ENCODE data around the gene BFAR. TPM values are rescaled to one million over a fixed set of nuclear protein-coding genes. Genes with fewer than 3 reads are reported as not detected.
"Not testable (repeated sequence)": the region's sequence is repeated elsewhere in the genome, so short reads cannot be mapped to it uniquely, and the experiment has no call there.

BFAR gene
- total and polyA plus RNA-seq, 9 of the 15 experiments (the other 6 are each of a cell fraction or from before 2014, with no cell fraction given), result 45.0 to 82.6 (median 60.4) TPM

GRCh38 chr16:14685870-14686793 lies 53.4 kb downstream of the BFAR start:
- ATAC-seq; H3K9me3 ChIP-seq (replicated peaks; ENCODE audit: control insufficient read depth, insufficient read depth, low read depth, low read length); CTCF ChIA-PET (ENCODE audit: low intra/inter-chr PET ratio); H4K20me1 ChIP-seq (replicated peaks; ENCODE audit: control insufficient read depth, insufficient read depth, low read length); H3K9me1 ChIP-seq (ENCODE audit: control insufficient read depth, insufficient read depth, low read length); H3K79me2 ChIP-seq (ENCODE audit: control insufficient read depth, insufficient read depth, low read length); in situ Hi-C loops (cut with MboI); H3K9ac ChIP-seq (ENCODE audit: insufficient read depth in 1 of 2, low read depth in 2 of 2, low read length in 2 of 2); FAIRE-seq; H3K27me3 ChIP-seq (ENCODE audit: control insufficient read depth in 2 of 2, insufficient read depth in 2 of 2, low read length in 2 of 2); BruUV-seq (replicated peaks); H3K4me3 ChIP-seq; H3K4me1 ChIP-seq (replicated peaks in 1 of 2; ENCODE audit: control insufficient read depth in 2 of 2, insufficient read depth in 2 of 2, low read length in 2 of 2); intact Hi-C loops (cut with micrococcal nuclease); H3K27ac ChIP-seq (ENCODE audit: extremely low read depth, low read depth, low read length); H3K36me3 ChIP-seq (ENCODE audit: control insufficient read depth, insufficient read depth, low read length): not testable (repeated sequence)
- DNase-seq (ENCODE audit: extremely low read depth in 1 of 4, low spot score in 3 of 4), result peak in 1 of 4 experiments; percentile 18
- peak overlapping the region; percentile 10; the same call in 1 of the 2 replicates for H2AFZ ChIP-seq (ENCODE audit: low read depth, low read length)
- POLR2A ChIA-PET, result interaction anchor here (0.7 kb wide), 1 partner anchor 363 kb away, joined by 3 read pairs; no protein-coding TSS in a partner anchor
- 4% methylated on average over 14 of the region's 15 CpGs for WGBS (ENCODE audit: insufficient coverage, low coverage, missing lambda C conversion rate)
- peak overlapping the region; percentile 3; the same call in 1 of the 2 replicates for H3K4me2 ChIP-seq (ENCODE audit: insufficient read depth, low read length)
- TF ChIP-seq HMBOX1 (IDR thresholded peaks at IDR 0.05), result peak; percentile 86
- 0 out of 2 replicates have a peak, but pooled peaks have one; percentile 9 for TF ChIP-seq FOSL1 (tag; conservative IDR thresholded peaks at IDR 0.05)
- TF ChIP-seq ARID1B (IDR thresholded peaks at IDR 0.05), result 0 out of 2 replicates have a peak, but pooled peaks have one; percentile 11

GRCh38 chr16:14694129-14694528 lies 61.4 kb downstream of the BFAR start, which contains the start of gene PLA2G10:
PLA2G10 (minus strand) TSS chr16:14694308; CDS start chr16:14694229, 79 bp downstream.
- FAIRE-seq; H3K4me3 ChIP-seq; H3K27ac ChIP-seq (ENCODE audit: extremely low read depth, low read depth, low read length); DNase-seq (ENCODE audit: extremely low read depth in 1 of 4, low spot score in 3 of 4); H3K4me1 ChIP-seq (replicated peaks in 1 of 2; ENCODE audit: control insufficient read depth in 2 of 2, insufficient read depth in 2 of 2, low read length in 2 of 2); in situ Hi-C loops (cut with MboI); H3K9ac ChIP-seq (ENCODE audit: insufficient read depth in 1 of 2, low read depth in 2 of 2, low read length in 2 of 2); ATAC-seq; H4K20me1 ChIP-seq (replicated peaks; ENCODE audit: control insufficient read depth, insufficient read depth, low read length); intact Hi-C loops (cut with micrococcal nuclease); H2AFZ ChIP-seq (ENCODE audit: low read depth, low read length); H3K9me1 ChIP-seq (ENCODE audit: control insufficient read depth, insufficient read depth, low read length); POLR2A ChIA-PET; H3K9me3 ChIP-seq (replicated peaks; ENCODE audit: control insufficient read depth, insufficient read depth, low read depth, low read length); BruUV-seq (replicated peaks); H3K27me3 ChIP-seq (ENCODE audit: control insufficient read depth in 2 of 2, insufficient read depth in 2 of 2, low read length in 2 of 2); H3K4me2 ChIP-seq (ENCODE audit: insufficient read depth, low read length); CTCF ChIA-PET (ENCODE audit: low intra/inter-chr PET ratio); H3K79me2 ChIP-seq (ENCODE audit: control insufficient read depth, insufficient read depth, low read length); H3K36me3 ChIP-seq (ENCODE audit: control insufficient read depth, insufficient read depth, low read length): not testable (repeated sequence)
- WGBS (ENCODE audit: insufficient coverage, low coverage, missing lambda C conversion rate), result no CpG with 5 or more reads among the region's 28 CpGs

GRCh38 chr16:14701859-14702258 lies 69.1 kb downstream of the BFAR start:
- H3K4me1 ChIP-seq (replicated peaks in 1 of 2; ENCODE audit: control insufficient read depth in 2 of 2, insufficient read depth in 2 of 2, low read length in 2 of 2); DNase-seq (ENCODE audit: extremely low read depth in 1 of 4, low spot score in 3 of 4); H2AFZ ChIP-seq (ENCODE audit: low read depth, low read length); H4K20me1 ChIP-seq (replicated peaks; ENCODE audit: control insufficient read depth, insufficient read depth, low read length); H3K79me2 ChIP-seq (ENCODE audit: control insufficient read depth, insufficient read depth, low read length); H3K4me2 ChIP-seq (ENCODE audit: insufficient read depth, low read length); POLR2A ChIA-PET; intact Hi-C loops (cut with micrococcal nuclease); CTCF ChIA-PET (ENCODE audit: low intra/inter-chr PET ratio); BruUV-seq (replicated peaks); ATAC-seq; in situ Hi-C loops (cut with MboI); H3K27me3 ChIP-seq (ENCODE audit: control insufficient read depth in 2 of 2, insufficient read depth in 2 of 2, low read length in 2 of 2); H3K36me3 ChIP-seq (ENCODE audit: control insufficient read depth, insufficient read depth, low read length); H3K9ac ChIP-seq (ENCODE audit: insufficient read depth in 1 of 2, low read depth in 2 of 2, low read length in 2 of 2); H3K4me3 ChIP-seq; H3K27ac ChIP-seq (ENCODE audit: extremely low read depth, low read depth, low read length); FAIRE-seq; H3K9me1 ChIP-seq (ENCODE audit: control insufficient read depth, insufficient read depth, low read length); H3K9me3 ChIP-seq (replicated peaks; ENCODE audit: control insufficient read depth, insufficient read depth, low read depth, low read length): not testable (repeated sequence)
- 9% methylated on average over 1 of the region's 7 CpGs for WGBS (ENCODE audit: insufficient coverage, low coverage, missing lambda C conversion rate)

Data from K562 (cell line).